IMR-90 (cell line): ENCODE measurements around the gene UBL3. TPM values are rescaled to one million over a fixed set of nuclear protein-coding genes. Genes with fewer than 3 reads are reported as not detected.

Experiments used
- ATAC-seq: fragments of 200-7000 bp; cut with Tn5 transposase; 2 replicates; pipeline ENCODE4 v1.9.1; 2020; ENCODE audit warnings: low read depth, mild to moderate bottlenecking, moderate library complexity
- BruUV-seq: library from RNA; stranded (reverse); fragments of 400-500 nt; replicated peaks from 2 replicates; lab custom pipeline; 2021; lab: Mats Ljungman, UMichigan
- CTCF ChIA-PET: fragments of 300-600 bp; formaldehyde crosslinking; extraction: SDS; loops from one replicate; lab custom pipeline; 2021; ENCODE audit warnings: antibody characterized with exemption; lab: Yijun Ruan, JAX
- POLR2A ChIA-PET: fragments of 300-600 bp; sonication (Branson Sonifier 250); formaldehyde crosslinking; loops from one replicate; lab custom pipeline; 2022; ENCODE audit warnings: antibody characterized with exemption; ENCODE audit not compliant: unreplicated experiment; lab: Charles Lee
- DNase-seq: peaks from one replicate; pipeline ENCODE4 v3.0.0; 2013
- H2AFZ ChIP-seq: replicated peaks from 2 replicates; pipeline ENCODE3; 2013; ENCODE audit warnings: low read length, mild to moderate bottlenecking; ENCODE audit not compliant: poor library complexity
- H2AK5ac ChIP-seq: 2 replicates; pipeline ENCODE4 v1.6.1; 2013; ENCODE audit warnings: low read depth, low read length, inconsistent platforms
- H2AK9ac ChIP-seq: replicated peaks from 2 replicates; pipeline ENCODE3; 2013; ENCODE audit warnings: mild to moderate bottlenecking, low read depth, low read length, moderate library complexity; ENCODE audit not compliant: poor library complexity
- H2BK120ac ChIP-seq: 2 replicates; pipeline ENCODE4 v1.6.1; 2013; ENCODE audit warnings: low read depth, low read length, inconsistent platforms
- H2BK15ac ChIP-seq: 3 replicates; pipeline ENCODE4 v1.6.1; 2013; ENCODE audit warnings: low read depth, low read length, inconsistent platforms
- H2BK20ac ChIP-seq: 2 replicates; pipeline ENCODE4 v1.6.1; 2013; ENCODE audit warnings: low read depth, mild to moderate bottlenecking, inconsistent platforms, low read length, moderate library complexity
- H2BK5ac ChIP-seq: 2 replicates; pipeline ENCODE4 v1.6.1; 2013; ENCODE audit warnings: mild to moderate bottlenecking, low read depth, low read length, inconsistent platforms; ENCODE audit not compliant: poor library complexity, severe bottlenecking
- H3K14ac ChIP-seq: replicated peaks from 2 replicates; pipeline ENCODE4 v1.6.1; 2013; ENCODE audit warnings: low read depth, low read length, inconsistent platforms
- H3K18ac ChIP-seq: 2 replicates; pipeline ENCODE4 v1.6.1; 2013; ENCODE audit warnings: low read depth, low read length, control low read depth
- H3K23ac ChIP-seq: 2 replicates; pipeline ENCODE4 v1.6.1; 2013; ENCODE audit warnings: low read depth, low read length, inconsistent platforms
- H3K27ac ChIP-seq: 2 replicates; pipeline ENCODE4 v1.5.1; 2013; ENCODE audit warnings: mild to moderate bottlenecking, control low read depth, low read length; ENCODE audit not compliant: insufficient read depth
- H3K27me3 ChIP-seq: 2 replicates; pipeline ENCODE4 v1.6.1; 2013; ENCODE audit warnings: low read length; ENCODE audit not compliant: control insufficient read depth, insufficient read depth
- H3K36me3 ChIP-seq: 2 replicates; pipeline ENCODE4 v1.6.1; 2013; ENCODE audit warnings: low read length, mixed read lengths; ENCODE audit not compliant: control insufficient read depth, insufficient read depth
- H3K4ac ChIP-seq: 2 replicates; pipeline ENCODE4 v1.6.1; 2013; ENCODE audit warnings: low read depth, low read length, inconsistent platforms
- H3K4me1 ChIP-seq: 2 replicates; pipeline ENCODE4 v1.6.1; 2013; ENCODE audit warnings: low read length, mixed read lengths; ENCODE audit not compliant: control insufficient read depth, insufficient read depth
- H3K4me2 ChIP-seq: 2 replicates; pipeline ENCODE4 v1.6.1; 2013; ENCODE audit warnings: low read depth, mild to moderate bottlenecking, control low read depth, low read length, moderate library complexity
- H3K4me3 ChIP-seq: 2 replicates; pipeline ENCODE4 v1.5.1; 2013; ENCODE audit warnings: low read depth, mild to moderate bottlenecking, control low read depth, low read length, moderate library complexity; ENCODE audit not compliant: insufficient read depth
- H3K56ac ChIP-seq: 2 replicates; pipeline ENCODE4 v1.6.1; 2013; ENCODE audit warnings: low read length, inconsistent platforms; ENCODE audit not compliant: insufficient read depth; ENCODE audit errors: extremely low read depth
- H3K79me1 ChIP-seq, 2 experiments: 2 replicates each; pipeline ENCODE4 v1.6.1; 2013; ENCODE audit warnings: low read length in 2 of 2, inconsistent platforms in 1 of 2, low read depth in 1 of 2
- H3K9ac ChIP-seq: 2 replicates; pipeline ENCODE4 v1.6.1; 2013; ENCODE audit warnings: low read depth, low read length, control low read depth
- H3K9me1 ChIP-seq: 2 replicates; pipeline ENCODE4 v1.6.1; 2013; ENCODE audit warnings: low read length, inconsistent platforms; ENCODE audit not compliant: insufficient read depth
- H3K9me3 ChIP-seq: 2 replicates; pipeline ENCODE4 v1.6.1; 2013; ENCODE audit warnings: low read length; ENCODE audit not compliant: control insufficient read depth, insufficient read depth
- H4K20me1 ChIP-seq: 2 replicates; pipeline ENCODE4 v1.6.1; 2013; ENCODE audit warnings: low read length, inconsistent platforms; ENCODE audit not compliant: insufficient read depth
- H4K5ac ChIP-seq: 2 replicates; pipeline ENCODE4 v1.6.1; 2013; ENCODE audit warnings: mild to moderate bottlenecking, low read depth, low read length, control low read depth
- H4K8ac ChIP-seq, 2 experiments: 2 replicates each; pipeline ENCODE4 v1.6.1; 2013; ENCODE audit warnings: low read depth in 2 of 2, low read length in 2 of 2, control low read depth in 1 of 2, inconsistent platforms in 1 of 2
- H4K91ac ChIP-seq: 2 replicates; pipeline ENCODE4 v1.6.1; 2013; ENCODE audit warnings: low read depth, low read length, inconsistent platforms; ENCODE audit not compliant: insufficient read depth
- CEBPB ChIP-seq: IDR thresholded peaks from 2 replicates; pipeline ENCODE4 v1.6.1; 2012; ENCODE audit warnings: low read depth, low read length, improper control_type of control experiment
- FOS ChIP-seq: fragments of 150-350 bp; IDR thresholded peaks from 2 replicates; pipeline ENCODE4 v1.6.1; 2016; ENCODE audit warnings: low read depth, low read length
- MAFK ChIP-seq: IDR thresholded peaks from 2 replicates; pipeline ENCODE4 v1.6.1; 2012; ENCODE audit warnings: low read depth, low read length, improper control_type of control experiment
- MXI1 ChIP-seq: IDR thresholded peaks from 2 replicates; pipeline ENCODE4 v1.6.1; 2012; ENCODE audit warnings: low read depth, mild to moderate bottlenecking, low read length, moderate library complexity, borderline replicate concordance
- POLR2A ChIP-seq: IDR thresholded peaks from 2 replicates; pipeline ENCODE4 v1.6.1; 2012; ENCODE audit warnings: mild to moderate bottlenecking, low read depth, low read length
- RCOR1 ChIP-seq: IDR thresholded peaks from 2 replicates; pipeline ENCODE4 v1.6.1; 2012; ENCODE audit warnings: mild to moderate bottlenecking, low read length, improper control_type of control experiment; ENCODE audit not compliant: insufficient replicate concordance
- RFX5 ChIP-seq: IDR thresholded peaks from 2 replicates; pipeline ENCODE4 v1.8.0; 2012; ENCODE audit warnings: low read depth, mild to moderate bottlenecking, low read length, moderate library complexity
- SMC3 ChIP-seq: fragments of 150-350 bp; IDR thresholded peaks from 2 replicates; pipeline ENCODE4 v1.6.1; 2016; ENCODE audit warnings: low read depth, mild to moderate bottlenecking, antibody characterized with exemption, low read length, moderate library complexity
- WGBS, 2 experiments: methylation state at CpG; one replicate each; pipeline versions ENCODE4 v1.1.5 to v1.1.7; 2013; ENCODE audit warnings: missing lambda C conversion rate in 2 of 2; ENCODE audit not compliant: insufficient read length in 1 of 2; ENCODE audit errors: extremely low coverage in 2 of 2; 5-methylcytosine and 5-hydroxymethylcytosine counted together
- dilution Hi-C: fragments of 300-500 bp; cut with HindIII; formaldehyde crosslinking; loops from one replicate; pipeline ENCODE4 v1.14.3; 2018; ENCODE audit warnings: low sequenced_read_pairs; ENCODE audit not compliant: unreplicated experiment
- in situ Hi-C: fragments of 300-500 bp; cut with MboI; formaldehyde crosslinking; loops from 3 replicates; pipeline ENCODE4 v1.14.3; 2019; ENCODE audit warnings: low sequenced_read_pairs, inconsistent platforms, mixed read lengths
- intact Hi-C: fragments of 100-400 bp; cut with micrococcal nuclease; formaldehyde crosslinking; loops from 2 replicates; pipeline ENCODE4 v1.10.0; 2022
- polyA plus RNA-seq, 3 experiments: library from polyadenylated mRNA; depleted of rRNA; stranded (reverse); fragments of >200 nt; gene quantifications; 2 replicates each; pipeline ENCODE4 v1.2.3, GENCODE V29; 2012; ENCODE audit warnings: low replicate concordance in 1 of 3
- total RNA-seq: library from RNA; depleted of rRNA; stranded (reverse); fragments of >200 nt; gene quantifications from 2 replicates; pipeline ENCODE4 v1.2.3, GENCODE V29; 2012
- TF ChIP-seq, protein P1 (sequence below): fragments of 150-350 bp; IDR thresholded peaks from 2 replicates; pipeline ENCODE4 v1.6.1; 2016; ENCODE audit warnings: low read depth, mild to moderate bottlenecking, low read length, moderate library complexity, borderline replicate concordance
- TF ChIP-seq, protein P2 (sequence below): fragments of 150-350 bp; IDR thresholded peaks from 2 replicates; pipeline ENCODE4 v1.6.1; 2017; ENCODE audit warnings: mild to moderate bottlenecking, antibody characterized with exemption, low read length, low read depth

Gene UBL3
- total and polyA plus RNA-seq, 2 of the 4 experiments (the other 2 are of a cell fraction), result 16.0 to 19.9 TPM

- H3K18ac ChIP-seq, result no peak overlapping the region
- H3K14ac ChIP-seq, result no peak overlapping the region
- H4K8ac ChIP-seq, result no peak overlapping the region
- POLR2A ChIA-PET, result no interaction called here
- dilution Hi-C loops, result no loop called here
- H2BK5ac ChIP-seq, result no peak overlapping the region
- no peak overlapping the region for H3K4me3 ChIP-seq
- H4K5ac ChIP-seq, result no peak overlapping the region
- H4K91ac ChIP-seq, result no peak overlapping the region
- no peak overlapping the region for H2BK20ac ChIP-seq
- H2AK5ac ChIP-seq, result no peak overlapping the region
- TF ChIP-seq SMC3 (no peak), RFX5 (no peak), MXI1 (no peak), POLR2A (no peak), CEBPB (no peak), FOS (no peak), MAFK (no peak), RCOR1 (no peak)
- TF ChIP-seq, protein P1, sequence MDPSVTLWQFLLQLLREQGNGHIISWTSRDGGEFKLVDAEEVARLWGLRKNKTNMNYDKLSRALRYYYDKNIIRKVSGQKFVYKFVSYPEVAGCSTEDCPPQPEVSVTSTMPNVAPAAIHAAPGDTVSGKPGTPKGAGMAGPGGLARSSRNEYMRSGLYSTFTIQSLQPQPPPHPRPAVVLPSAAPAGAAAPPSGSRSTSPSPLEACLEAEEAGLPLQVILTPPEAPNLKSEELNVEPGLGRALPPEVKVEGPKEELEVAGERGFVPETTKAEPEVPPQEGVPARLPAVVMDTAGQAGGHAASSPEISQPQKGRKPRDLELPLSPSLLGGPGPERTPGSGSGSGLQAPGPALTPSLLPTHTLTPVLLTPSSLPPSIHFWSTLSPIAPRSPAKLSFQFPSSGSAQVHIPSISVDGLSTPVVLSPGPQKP, result no peak
- TF ChIP-seq, protein P2, sequence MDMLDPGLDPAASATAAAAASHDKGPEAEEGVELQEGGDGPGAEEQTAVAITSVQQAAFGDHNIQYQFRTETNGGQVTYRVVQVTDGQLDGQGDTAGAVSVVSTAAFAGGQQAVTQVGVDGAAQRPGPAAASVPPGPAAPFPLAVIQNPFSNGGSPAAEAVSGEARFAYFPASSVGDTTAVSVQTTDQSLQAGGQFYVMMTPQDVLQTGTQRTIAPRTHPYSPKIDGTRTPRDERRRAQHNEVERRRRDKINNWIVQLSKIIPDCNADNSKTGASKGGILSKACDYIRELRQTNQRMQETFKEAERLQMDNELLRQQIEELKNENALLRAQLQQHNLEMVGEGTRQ, result no peak
- peaks cover 19 to 51% of the 10 kb centered on the region in 2 experiments for H3K79me1 ChIP-seq
- H2AK9ac ChIP-seq, result no peak overlapping the region
- no peak overlapping the region for H2BK15ac ChIP-seq
- ATAC-seq (no peak), DNase-seq (no peak)
- BruUV-seq, result no TSS peak
- peaks cover 31% of the 10 kb centered on the region for H4K20me1 ChIP-seq
- no peaks in the 10 kb centered on the region for H3K27me3 ChIP-seq
- WGBS, 2 experiments, result 90% methylated on average over 2 of the region's 4 CpGs; no CpG with 5 or more reads in 1 of the 2 experiments
- H3K9ac ChIP-seq, result no peak overlapping the region
- no peaks in the 10 kb centered on the region for H3K36me3 ChIP-seq
- no peak overlapping the region for H2BK120ac ChIP-seq
- no peak overlapping the region for H3K4me2 ChIP-seq
- no peak overlapping the region for H3K56ac ChIP-seq
- H3K4ac ChIP-seq, result no peak overlapping the region
- CTCF ChIA-PET, result no interaction called here
- in situ Hi-C loops, result no loop called here
- H2AFZ ChIP-seq, result no peak overlapping the region
- no peaks in the 10 kb centered on the region for H3K9me1 ChIP-seq
- intact Hi-C loops, result no loop called here
- no peak overlapping the region for H3K23ac ChIP-seq
- no peak overlapping the region for H3K27ac ChIP-seq
- no peaks in the 10 kb centered on the region for H3K9me3 ChIP-seq
- H3K4me1 ChIP-seq, result peaks cover 7% of the 10 kb centered on the region; the same call in 1 of the 2 replicates
These were observed 49.3 kb downstream of the UBL3 start for GRCh38 chr13:29801102-29801501.
